Epithelial cell of proximal tubule (primary cell): Measurements from ENCODE around the gene STIL. TPM values are rescaled to one million over a fixed set of nuclear protein-coding genes. Genes with fewer than 3 reads are reported as not detected.
A peak's percentile ranks its signal among the peaks of the same experiment; 100 is the strongest.
"Not testable (repeated sequence)": the region's sequence is repeated elsewhere in the genome, so short reads cannot be mapped to it uniquely, and the experiment has no call there.

ENCODE experiments used
- DNase-seq: peaks from one replicate; pipeline ENCODE4 v3.0.0-alpha.2; 2011; ENCODE audit warnings: low read depth
- H3K4me3 ChIP-seq: 2 replicates; pipeline ENCODE4 v1.5.1; 2011; ENCODE audit warnings: low read depth, mild to moderate bottlenecking, low read length
- total RNA-seq: library from RNA; depleted of rRNA; stranded (reverse); fragments of >200 nt; gene quantifications from 2 replicates; pipeline ENCODE4 v1.2.3, GENCODE V29; 2015
- TF ChIP-seq, protein P1 (sequence below): conservative IDR thresholded peaks from 2 replicates; pipeline ENCODE4 v1.5.1; 2012; ENCODE audit warnings: low read depth, mild to moderate bottlenecking, low read length

The STIL gene
- total RNA-seq, 1 donor from 2014 or later = 17.3 TPM

DNA sequence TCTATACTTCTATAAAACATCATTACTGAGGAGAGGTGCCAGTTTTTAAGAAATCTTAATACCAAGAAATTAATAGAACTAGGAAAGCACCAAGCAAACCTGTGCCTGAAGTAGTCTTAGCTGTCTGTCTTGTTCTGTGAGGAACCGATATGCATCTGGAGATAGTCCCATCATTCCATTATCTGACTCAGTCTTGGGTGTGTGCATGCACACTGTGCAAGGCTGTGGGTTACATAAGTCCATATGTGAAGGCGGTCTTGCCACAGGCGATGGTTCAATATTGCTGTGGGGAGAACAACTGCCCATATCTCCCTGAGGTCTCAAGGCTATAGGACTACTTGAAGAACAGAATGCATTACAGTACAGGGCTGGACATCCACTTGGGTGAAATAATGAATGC is 33.8 kb downstream of the STIL start:
- no peak for DNase-seq
- H3K4me3 ChIP-seq = no peak overlapping the region
- TF ChIP-seq, protein P1, sequence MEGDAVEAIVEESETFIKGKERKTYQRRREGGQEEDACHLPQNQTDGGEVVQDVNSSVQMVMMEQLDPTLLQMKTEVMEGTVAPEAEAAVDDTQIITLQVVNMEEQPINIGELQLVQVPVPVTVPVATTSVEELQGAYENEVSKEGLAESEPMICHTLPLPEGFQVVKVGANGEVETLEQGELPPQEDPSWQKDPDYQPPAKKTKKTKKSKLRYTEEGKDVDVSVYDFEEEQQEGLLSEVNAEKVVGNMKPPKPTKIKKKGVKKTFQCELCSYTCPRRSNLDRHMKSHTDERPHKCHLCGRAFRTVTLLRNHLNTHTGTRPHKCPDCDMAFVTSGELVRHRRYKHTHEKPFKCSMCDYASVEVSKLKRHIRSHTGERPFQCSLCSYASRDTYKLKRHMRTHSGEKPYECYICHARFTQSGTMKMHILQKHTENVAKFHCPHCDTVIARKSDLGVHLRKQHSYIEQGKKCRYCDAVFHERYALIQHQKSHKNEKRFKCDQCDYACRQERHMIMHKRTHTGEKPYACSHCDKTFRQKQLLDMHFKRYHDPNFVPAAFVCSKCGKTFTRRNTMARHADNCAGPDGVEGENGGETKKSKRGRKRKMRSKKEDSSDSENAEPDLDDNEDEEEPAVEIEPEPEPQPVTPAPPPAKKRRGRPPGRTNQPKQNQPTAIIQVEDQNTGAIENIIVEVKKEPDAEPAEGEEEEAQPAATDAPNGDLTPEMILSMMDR = no peak

DNA sequence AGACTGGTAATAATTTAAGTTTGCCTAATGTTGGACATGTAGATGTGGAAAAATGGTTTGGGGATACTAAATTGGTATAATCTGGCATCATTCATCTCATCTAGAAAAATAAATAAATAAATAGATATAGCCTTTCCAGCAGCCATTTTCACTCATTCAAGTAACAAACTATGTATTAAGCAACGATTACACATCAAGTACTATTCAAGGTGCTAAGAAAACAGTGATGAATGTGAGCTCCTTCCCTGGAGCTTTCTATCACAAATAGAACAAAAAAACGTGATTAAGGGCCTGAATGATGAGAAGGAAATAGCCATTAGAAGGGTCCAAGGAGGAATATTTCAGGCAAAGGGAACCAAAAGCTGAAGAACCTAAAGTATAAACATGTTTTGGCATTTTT is 37.1 kb downstream of the STIL start:
- DNase-seq = no peak
- TF ChIP-seq, protein P1 = no peak
- H3K4me3 ChIP-seq = no peak overlapping the region

DNA sequence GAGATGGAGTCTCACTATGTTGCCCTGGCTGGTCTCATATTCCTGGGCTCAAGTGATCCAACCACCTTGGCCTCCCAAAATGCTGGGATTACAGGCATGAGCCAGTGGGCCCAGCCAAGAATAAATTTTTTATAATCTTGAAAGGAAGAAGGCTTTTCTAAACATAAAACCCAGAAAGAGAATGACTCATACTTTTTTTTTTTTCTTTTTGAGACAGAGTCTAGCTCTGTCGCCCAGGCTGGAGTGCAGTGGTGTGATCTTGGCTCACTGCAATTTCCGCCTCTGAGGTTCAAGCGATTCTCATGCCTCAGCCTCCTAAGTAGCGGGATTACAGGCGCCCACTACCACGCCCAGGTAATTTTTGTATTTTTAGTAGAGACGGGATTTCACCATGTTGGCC is 38.1 kb downstream of the STIL start:
- DNase-seq, H3K4me3 ChIP-seq: not testable (repeated sequence)

DNA sequence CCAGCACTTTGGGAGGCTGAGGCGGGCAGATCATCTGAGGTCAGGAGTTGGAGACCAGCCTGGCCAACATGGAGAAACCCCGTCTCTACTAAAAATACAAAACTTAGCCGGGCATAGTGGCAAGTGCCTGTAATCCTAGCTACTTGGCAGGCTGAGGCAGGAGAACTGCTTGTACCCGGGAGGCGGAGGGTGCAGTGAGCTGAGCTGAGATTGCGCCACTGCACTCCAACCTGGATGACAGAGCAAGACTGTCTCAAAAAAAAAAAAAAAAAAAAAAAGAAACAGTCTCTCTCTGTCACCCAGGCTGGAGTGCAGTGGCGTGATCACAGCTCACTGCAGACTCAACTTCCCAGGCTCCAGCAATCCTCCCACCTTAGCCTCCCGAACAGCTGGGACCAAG is 48.4 kb downstream of the STIL start:
- not testable (repeated sequence) for DNase-seq, H3K4me3 ChIP-seq

DNA sequence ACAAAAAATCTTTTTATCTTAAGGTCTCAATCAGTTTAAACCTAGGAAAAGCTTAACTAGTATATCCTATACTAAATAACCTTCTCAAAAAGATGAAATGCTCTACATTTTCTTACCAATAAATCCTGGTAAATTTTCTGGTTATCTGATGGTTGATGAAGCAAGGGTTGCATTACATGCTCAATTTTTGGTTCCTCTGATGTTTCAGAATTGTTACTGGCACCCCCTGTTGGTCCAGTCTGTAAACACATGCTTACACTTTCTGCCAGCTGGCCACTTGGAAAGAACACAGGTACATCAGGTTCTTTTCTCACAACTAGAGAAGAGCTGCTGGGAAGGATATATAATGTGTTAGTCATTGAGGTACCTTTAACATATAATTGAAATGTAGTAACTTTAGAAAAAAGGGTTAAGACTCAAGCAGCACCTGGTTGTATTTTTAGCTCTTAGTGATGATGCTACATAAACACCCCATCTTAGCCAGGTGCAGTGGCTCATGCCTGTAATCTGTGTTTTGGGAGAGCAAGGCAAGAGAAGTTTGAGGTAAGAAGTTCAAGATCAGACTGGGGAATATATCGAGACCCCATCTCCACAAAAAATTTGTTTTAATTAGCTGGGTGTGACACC is 51.0 kb downstream of the STIL start:
- DNase-seq = no peak
- TF ChIP-seq, protein P1 = peak; percentile 81
- no peak overlapping the region for H3K4me3 ChIP-seq

DNA sequence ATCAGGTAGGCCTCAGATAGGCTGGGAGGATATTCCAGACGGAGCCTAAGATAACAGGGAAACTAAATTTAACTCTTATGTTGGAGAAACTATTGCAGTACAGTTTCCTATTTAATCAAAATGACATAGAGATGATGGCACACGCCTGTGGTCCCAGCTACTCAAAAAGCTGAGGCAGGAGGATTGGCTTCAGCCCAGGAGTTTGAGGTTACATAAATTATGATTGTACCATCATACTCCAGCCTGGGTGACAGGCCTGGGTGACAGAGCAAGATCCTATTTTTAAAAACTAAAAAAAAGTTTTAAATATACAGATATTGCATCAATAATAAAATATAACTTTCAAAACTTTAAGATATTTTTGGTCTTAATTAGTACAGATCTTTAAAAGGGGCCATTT is 56.7 kb downstream of the STIL start:
- TF ChIP-seq, protein P1 = no peak
- no peak overlapping the region for H3K4me3 ChIP-seq
- no peak for DNase-seq

DNA sequence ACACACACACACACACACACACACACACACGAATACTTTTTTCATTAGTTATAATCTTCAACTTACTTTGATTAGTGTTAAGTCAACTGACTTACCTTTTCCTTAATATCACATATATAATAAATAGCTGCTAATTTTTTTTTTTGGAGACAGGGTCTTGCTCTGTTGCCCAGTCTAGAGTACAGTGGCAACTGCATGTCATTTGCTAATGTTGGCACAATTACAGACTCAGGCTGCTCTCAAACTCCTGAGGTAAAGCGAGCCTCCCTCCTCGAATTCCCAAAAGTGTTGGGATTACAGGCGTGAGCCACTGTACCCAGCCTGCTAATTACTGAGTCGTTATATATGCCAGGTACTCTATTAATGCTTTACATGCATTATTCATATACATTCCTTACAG is 61.2 kb downstream of the STIL start:
- no peak overlapping the region for H3K4me3 ChIP-seq
- TF ChIP-seq, protein P1 = no peak
- DNase-seq = no peak

DNA sequence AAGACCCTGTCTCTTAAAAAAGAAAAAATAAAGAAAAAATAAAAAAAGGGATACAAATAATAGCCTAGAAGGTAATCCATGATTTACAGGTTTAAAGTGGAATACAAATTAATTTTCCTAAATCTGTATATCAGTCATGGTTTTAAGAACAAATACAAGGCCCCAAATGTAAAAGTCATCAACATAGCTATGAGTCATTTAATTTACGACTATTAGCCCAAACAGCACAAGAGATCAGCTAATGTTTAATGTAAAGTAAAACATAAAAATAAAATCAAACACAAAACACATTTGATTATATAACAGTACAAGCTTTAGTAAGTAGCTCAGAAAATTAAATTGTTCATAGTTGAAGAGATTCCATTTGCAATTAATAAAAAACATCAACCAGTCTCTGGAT is 61.6 kb downstream of the STIL start:
- DNase-seq = no peak
- TF ChIP-seq, protein P1 = no peak
- no peak overlapping the region for H3K4me3 ChIP-seq
